GM19324 (cell line): ENCODE data around the gene TTC31.

ENCODE experiments used
- ATAC-seq: cut with Tn5 transposase; IDR thresholded peaks from one replicate; pipeline ENCODE4 v1.9.1; 2021; ENCODE audit warnings: mild to moderate bottlenecking, moderate library complexity; ENCODE audit not compliant: unreplicated experiment, low FRiP score

Gene TTC31

GRCh38 chr2:74540291-74540690 is 57.4 kb downstream of the TTC31 start:
- no peak for ATAC-seq

- ATAC-seq, result no peak
Observed at GRCh38 chr2:74542978-74543377, 60.1 kb downstream of the TTC31 start.
